NCI-H446 (cell line): ENCODE measurements around the gene MMS19.

Source experiments
- DNase-seq, 2 experiments: peaks; one replicate each; lab custom pipeline; 2025; lab: John Stamatoyannopoulos, UW

MMS19 gene

GRCh38 chr10:97525683-97526110 lies 27.5 kb upstream of the MMS19 start:
- no peak for DNase-seq

- no peak for DNase-seq
Measured at GRCh38 chr10:97525086-97525485, 26.9 kb upstream of the MMS19 start.

- no peak for DNase-seq
Measured at GRCh38 chr10:97522937-97523336, 24.7 kb upstream of the MMS19 start.

- no peak for DNase-seq
Measured at GRCh38 chr10:97522071-97522470, 23.8 kb upstream of the MMS19 start.

- no peak for DNase-seq
Measured at GRCh38 chr10:97520978-97521761, 22.9 kb upstream of the MMS19 start.

- DNase-seq, result no peak
Measured at GRCh38 chr10:97520520-97520919, 22.3 kb upstream of the MMS19 start.

- DNase-seq, result no peak
Measured at GRCh38 chr10:97519342-97519741, 21.1 kb upstream of the MMS19 start.

- DNase-seq, result no peak
Measured at GRCh38 chr10:97518301-97519043, 20.2 kb upstream of the MMS19 start.

- no peak for DNase-seq
Measured at GRCh38 chr10:97517778-97518300, 19.6 kb upstream of the MMS19 start.

- DNase-seq, result no peak
Measured at GRCh38 chr10:97517096-97517750, 19.0 kb upstream of the MMS19 start.

- no peak for DNase-seq
Measured at GRCh38 chr10:97515271-97515978, 17.2 kb upstream of the MMS19 start.

- DNase-seq, result no peak
Measured at GRCh38 chr10:97514344-97514743, 16.1 kb upstream of the MMS19 start.

- no peak for DNase-seq
Measured at GRCh38 chr10:97512993-97513392, 14.8 kb upstream of the MMS19 start.

- no peak for DNase-seq
Measured at GRCh38 chr10:97511711-97512440, 13.7 kb upstream of the MMS19 start.

- DNase-seq, result no peak
Measured at GRCh38 chr10:97510686-97511085, 12.5 kb upstream of the MMS19 start.

GRCh38 chr10:97509120-97509680 lies 11.0 kb upstream of the MMS19 start:
- no peak for DNase-seq

- DNase-seq, result no peak
Measured at GRCh38 chr10:97508342-97508741, 10.1 kb upstream of the MMS19 start.

GRCh38 chr10:97506199-97506991 lies 8.2 kb upstream of the MMS19 start:
- DNase-seq, result no peak

GRCh38 chr10:97505152-97505551 lies 6.9 kb upstream of the MMS19 start:
- DNase-seq, result no peak

GRCh38 chr10:97503406-97503805 lies 5.2 kb upstream of the MMS19 start:
- no peak for DNase-seq
